OCI-LY7 (cell line): ENCODE measurements around the gene EPHB3.

Experiments
- CTCF ChIP-seq: fragments of 200-600 bp; sonication (generic); conservative IDR thresholded peaks from 2 replicates; pipeline ENCODE4 v1.5.1; 2014; ENCODE audit warnings: mild to moderate bottlenecking, antibody characterized with exemption, low read length, moderate library complexity, mixed read lengths
- EZH2phosphoT487 ChIP-seq: fragments of 200-600 bp; sonication (generic); IDR thresholded peaks from 2 replicates; pipeline ENCODE4 v1.6.1; 2018; ENCODE audit warnings: low read depth, borderline replicate concordance, mild to moderate bottlenecking, mixed run types, antibody characterized with exemption, low read length, moderate library complexity, mixed read lengths

- TF ChIP-seq EZH2phosphoT487 (no peak), CTCF (no peak)
Measured at GRCh38 chr3:184593220-184593927, 31.8 kb downstream of the EPHB3 start.
